SK-N-MC (cell line): ENCODE results near the gene RNU7-1.

Experiments used
- DNase-seq: peaks from one replicate; pipeline ENCODE4 v3.0.0-alpha.2; 2011; ENCODE audit warnings: low read depth, low spot score
- H3K27ac ChIP-seq: fragments of 200-600 bp; sonication (generic); 2 replicates; pipeline ENCODE4 v1.5.1; 2016; ENCODE audit warnings: mixed run types
- H3K36me3 ChIP-seq: fragments of 200-600 bp; sonication (generic); 2 replicates; pipeline ENCODE4 v1.6.1; 2017; ENCODE audit warnings: antibody characterized with exemption, low read length, mixed read lengths; ENCODE audit not compliant: insufficient read depth
- H3K4me3 ChIP-seq: fragments of 200-600 bp; sonication (generic); 2 replicates; pipeline ENCODE4 v1.5.1; 2016
- H3K9ac ChIP-seq: fragments of 200-600 bp; sonication (generic); 2 replicates; pipeline ENCODE4 v1.8.0; 2017; ENCODE audit warnings: mixed run types, mixed read lengths; ENCODE audit not compliant: insufficient read length
- H3K9me3 ChIP-seq: fragments of 200-600 bp; sonication (generic); 2 replicates; pipeline ENCODE4 v1.6.1; 2017; ENCODE audit warnings: low read depth, mild to moderate bottlenecking, antibody characterized with exemption, low read length, moderate library complexity, mixed read lengths
- EZH2 ChIP-seq: fragments of 200-600 bp; sonication (generic); IDR thresholded peaks from one replicate; pipeline ENCODE4 v1.6.1; 2017; ENCODE audit warnings: antibody characterized with exemption
- FOXP2 ChIP-seq: optimal IDR thresholded peaks from 2 replicates; pipeline ENCODE3; 2011; ENCODE audit warnings: mild to moderate bottlenecking, moderate library complexity; ENCODE audit not compliant: insufficient read depth; ENCODE audit errors: extremely low read length, control extremely low read depth
- POLR2AphosphoS5 ChIP-seq: IDR thresholded peaks from 2 replicates; pipeline ENCODE4 v1.6.1; 2012; ENCODE audit warnings: mild to moderate bottlenecking, low read depth, low read length, borderline replicate concordance

RNU7-1 gene

GRCh38 chr12:6965026-6965661 is 21.5 kb downstream of the RNU7-1 start:
- Histone ChIP-seq H3K9me3 (no peaks in the 10 kb centered on the region), H3K27ac (peak overlapping the region; percentile 84), H3K9ac (peak overlapping the region; percentile 20), H3K36me3 (peaks cover 43% of the 10 kb centered on the region), H3K4me3 (no peak overlapping the region)
- TF ChIP-seq POLR2AphosphoS5 (no peak), EZH2 (no peak), FOXP2 (no peak)
- DNase-seq: peak; percentile 69

GRCh38 chr12:6965714-6966113 is 22.1 kb downstream of the RNU7-1 start:
- Histone ChIP-seq H3K9ac (no peak overlapping the region), H3K4me3 (no peak overlapping the region), H3K27ac (peak overlapping the region; percentile 84), H3K36me3 (peaks cover 43% of the 10 kb centered on the region), H3K9me3 (no peaks in the 10 kb centered on the region)
- DNase-seq: no peak
- TF ChIP-seq POLR2AphosphoS5 (no peak), FOXP2 (no peak), EZH2 (no peak)

- Histone ChIP-seq H3K27ac (peak overlapping the region; percentile 84; the same call in 1 of the 2 replicates), H3K9me3 (no peaks in the 10 kb centered on the region), H3K9ac (no peak overlapping the region), H3K36me3 (peaks cover 43% of the 10 kb centered on the region), H3K4me3 (no peak overlapping the region)
- TF ChIP-seq EZH2: no peak
- no peak for TF ChIP-seq POLR2AphosphoS5
- DNase-seq: no peak
Measured at GRCh38 chr12:6966351-6966750, 22.7 kb downstream of the RNU7-1 start.

GRCh38 chr12:6967651-6968100 is 24.1 kb downstream of the RNU7-1 start:
- Histone ChIP-seq H3K4me3 (no peak overlapping the region), H3K27ac (no peak overlapping the region), H3K9me3 (no peaks in the 10 kb centered on the region), H3K9ac (no peak overlapping the region), H3K36me3 (peaks cover 49% of the 10 kb centered on the region)
- TF ChIP-seq POLR2AphosphoS5: no peak; the same call in 1 of the 2 replicates
- TF ChIP-seq FOXP2: no peak
- TF ChIP-seq EZH2: no peak
- DNase-seq: no peak

- TF ChIP-seq FOXP2 (no peak), EZH2 (no peak), POLR2AphosphoS5 (no peak)
- Histone ChIP-seq H3K9ac (peak overlapping the region; percentile 98), H3K9me3 (no peaks in the 10 kb centered on the region), H3K36me3 (peaks cover 56% of the 10 kb centered on the region), H3K27ac (no peak overlapping the region), H3K4me3 (peak overlapping the region; percentile 100)
- no peak for DNase-seq
Measured at GRCh38 chr12:6968426-6968825, 24.8 kb downstream of the RNU7-1 start.

- peaks cover 70% of the 10 kb centered on the region for H3K36me3 ChIP-seq
- H3K27ac ChIP-seq: peak overlapping the region; percentile 56
- DNase-seq: no peak
- H3K9me3 ChIP-seq: no peaks in the 10 kb centered on the region
- no peak for TF ChIP-seq FOXP2
- peak overlapping the region; percentile 100 for H3K4me3 ChIP-seq
- H3K9ac ChIP-seq: peak overlapping the region; percentile 98
Measured at GRCh38 chr12:6970096-6970527, 26.5 kb downstream of the RNU7-1 start.

- TF ChIP-seq FOXP2 (no peak), POLR2AphosphoS5 (no peak)
- Histone ChIP-seq H3K9me3 (no peaks in the 10 kb centered on the region), H3K36me3 (peaks cover 66% of the 10 kb centered on the region), H3K27ac (no peak overlapping the region), H3K4me3 (no peak overlapping the region), H3K9ac (no peak overlapping the region)
- DNase-seq: no peak
Measured at GRCh38 chr12:6974180-6974579, 30.6 kb downstream of the RNU7-1 start.

GRCh38 chr12:6975297-6976032 is 31.8 kb downstream of the RNU7-1 start:
- Histone ChIP-seq H3K9ac (no peak overlapping the region), H3K27ac (no peak overlapping the region), H3K4me3 (no peak overlapping the region), H3K9me3 (no peaks in the 10 kb centered on the region), H3K36me3 (peaks cover 65% of the 10 kb centered on the region)
- DNase-seq: no peak
- TF ChIP-seq FOXP2 (no peak), EZH2 (no peak), POLR2AphosphoS5 (no peak)

- Histone ChIP-seq H3K9ac (no peak overlapping the region), H3K4me3 (no peak overlapping the region), H3K9me3 (no peaks in the 10 kb centered on the region), H3K36me3 (peaks cover 77% of the 10 kb centered on the region), H3K27ac (no peak overlapping the region)
- DNase-seq: no peak
- TF ChIP-seq EZH2 (no peak), POLR2AphosphoS5 (no peak; the same call in 1 of the 2 replicates), FOXP2 (no peak)
Measured at GRCh38 chr12:6977653-6978052, 34.0 kb downstream of the RNU7-1 start.
